Body of pancreas (tissue), 4 donors: ENCODE results near the gene MMP13. TPM values are rescaled to one million over a fixed set of nuclear protein-coding genes. Genes with fewer than 3 reads are reported as not detected.

ENCODE experiments used
- ATAC-seq: fragments of 150-250 bp; one replicate; pipeline ENCODE4 v1.9.1; 2016
- DNase-seq, 4 donors: peaks; one replicate each; pipeline ENCODE4 v3.0.0-alpha.2; 2019
- H3K27ac ChIP-seq, 4 donors: fragments of 200-600 bp; sonication (generic); 1 replicate in 3 of 4; 2 replicates in 1 of 4; pipeline versions ENCODE4 v1.5.1 to v1.6.1; 2016 to 2019; ENCODE audit warnings: mild to moderate bottlenecking in 1 of 4, mixed read lengths in 1 of 4, moderate library complexity in 1 of 4
- H3K27me3 ChIP-seq, 2 donors: fragments of 200-600 bp; sonication (generic); one replicate each; pipeline ENCODE4 v1.6.0; 2016; ENCODE audit warnings: mild to moderate bottlenecking in 1 of 2
- H3K36me3 ChIP-seq, 2 donors: fragments of 200-600 bp; sonication (generic); replicated peaks in 1 of 2; 2 replicates each; pipeline ENCODE4 v1.5.1; 2016; ENCODE audit warnings: low read depth in 2 of 2; ENCODE audit not compliant: insufficient read depth in 1 of 2
- H3K4me1 ChIP-seq: fragments of 200-600 bp; sonication (generic); one replicate; pipeline ENCODE4 v1.6.0; 2016
- H3K4me3 ChIP-seq, 2 donors: fragments of 200-600 bp; sonication (generic); 1 replicate in 1 of 2; 2 replicates in 1 of 2; pipeline ENCODE4 v1.5.1; 2016 to 2019
- H3K9me3 ChIP-seq, 3 donors: fragments of 200-600 bp; sonication (generic); 1 replicate in 2 of 3; 2 replicates in 1 of 3; pipeline ENCODE4 v1.5.1; 2016
- CTCF ChIP-seq, 7 experiments: fragments of 450-650 bp in 4 of 7; fragments of 200-600 bp in 3 of 7; sonication (generic) in 3 of 7; IDR thresholded peaks; one replicate each; pipeline ENCODE4 v1.5.1; 2016 to 2019; ENCODE audit warnings: antibody characterized with exemption in 7 of 7
- POLR2A ChIP-seq, 3 donors: fragments of 450-650 bp; IDR thresholded peaks; one replicate each; pipeline ENCODE4 v1.6.1; 2016; ENCODE audit warnings: antibody characterized with exemption in 3 of 3, mild to moderate bottlenecking in 2 of 3
- WGBS, 2 donors: methylation state at CpG; one replicate each; pipeline ENCODE4 v1.1.5; 2017; 5-methylcytosine and 5-hydroxymethylcytosine counted together
- intact Hi-C: fragments of 100-400 bp; cut with DNase I; formaldehyde crosslinking; loops from one replicate; pipeline ENCODE4 v1.15.1; 2023
- total RNA-seq, 2 donors: library from RNA; depleted of rRNA; stranded (reverse); fragments of >200 nt; gene quantifications; one replicate each; pipeline ENCODE4 v1.1.0, GENCODE V29; 2016

MMP13 gene
- total RNA-seq, 2 donors from 2014 or later: not detected

GRCh38 chr11:102928247-102928646, 27.3 kb downstream of the MMP13 start:
- H3K9me3 ChIP-seq: no peaks in the 10 kb centered on the region
- H3K4me1 ChIP-seq: peaks cover 12% of the 10 kb centered on the region
- no peak for ATAC-seq
- H3K27me3 ChIP-seq: no peaks in the 10 kb centered on the region
- no peak for DNase-seq
- WGBS, 2 donors: 63 to 69% methylated on average over 4 of the region's 4 CpGs
- intact Hi-C loops: no loop called here
- no peak overlapping the region for H3K27ac ChIP-seq
- H3K4me3 ChIP-seq: no peak overlapping the region
- TF ChIP-seq CTCF (IDR thresholded peaks at IDR 0.05): no peak
- TF ChIP-seq POLR2A (IDR thresholded peaks at IDR 0.05): no peak
- no peaks in the 10 kb centered on the region for H3K36me3 ChIP-seq

- Histone ChIP-seq H3K36me3 (no peaks in the 10 kb centered on the region), H3K9me3 (no peaks in the 10 kb centered on the region), H3K4me3 (no peak overlapping the region), H3K27ac (no peak overlapping the region), H3K27me3 (no peaks in the 10 kb centered on the region), H3K4me1 (peaks cover 12% of the 10 kb centered on the region)
- intact Hi-C loops: no loop called here
- no peak for ATAC-seq
- TF ChIP-seq CTCF (IDR thresholded peaks at IDR 0.05) (no peak), POLR2A (IDR thresholded peaks at IDR 0.05) (no peak)
- DNase-seq: no peak
Observed at GRCh38 chr11:102927624-102927990, 27.9 kb downstream of the MMP13 start.

GRCh38 chr11:102926961-102927623, 28.4 kb downstream of the MMP13 start:
- H3K4me1 ChIP-seq: peaks cover 12% of the 10 kb centered on the region
- H3K9me3 ChIP-seq: no peaks in the 10 kb centered on the region
- intact Hi-C loops: no loop called here
- H3K4me3 ChIP-seq: no peak overlapping the region
- ATAC-seq (no peak), DNase-seq (no peak)
- no peak overlapping the region for H3K27ac ChIP-seq
- TF ChIP-seq POLR2A (IDR thresholded peaks at IDR 0.05) (no peak), CTCF (IDR thresholded peaks at IDR 0.05) (no peak)
- no peaks in the 10 kb centered on the region for H3K36me3 ChIP-seq
- no peaks in the 10 kb centered on the region for H3K27me3 ChIP-seq
- WGBS, 2 donors: 65 to 67% methylated on average over 6 of the region's 6 CpGs

- intact Hi-C loops: no loop called here
- Histone ChIP-seq H3K36me3 (no peaks in the 10 kb centered on the region), H3K27me3 (no peaks in the 10 kb centered on the region), H3K9me3 (no peaks in the 10 kb centered on the region), H3K27ac (no peak overlapping the region), H3K4me1 (peaks cover 11% of the 10 kb centered on the region), H3K4me3 (no peak overlapping the region)
- TF ChIP-seq CTCF (IDR thresholded peaks at IDR 0.05): no peak
- no peak for TF ChIP-seq POLR2A (IDR thresholded peaks at IDR 0.05)
- ATAC-seq: no peak
- DNase-seq: no peak
Observed at GRCh38 chr11:102926517-102926916, 29.0 kb downstream of the MMP13 start.

- H3K4me1 ChIP-seq: peaks cover 6% of the 10 kb centered on the region
Observed at GRCh38 chr11:102925988-102926387, 29.5 kb downstream of the MMP13 start.

More at GRCh38 chr11:102925988-102926387, 29.5 kb downstream of the MMP13 start:
- H3K4me3 ChIP-seq: no peak overlapping the region
- H3K9me3 ChIP-seq: no peaks in the 10 kb centered on the region
- intact Hi-C loops: no loop called here
- 89 to 92% methylated on average over 3 of the region's 3 CpGs for WGBS, 2 donors
- H3K36me3 ChIP-seq: no peaks in the 10 kb centered on the region
- no peak for ATAC-seq
- no peak overlapping the region for H3K27ac ChIP-seq
- TF ChIP-seq CTCF (IDR thresholded peaks at IDR 0.05) (no peak), POLR2A (IDR thresholded peaks at IDR 0.05) (no peak)
- DNase-seq: no peak
- H3K27me3 ChIP-seq: no peaks in the 10 kb centered on the region
